ENCODE measurements around the gene MPDZ. TPM values are rescaled to one million over a fixed set of nuclear protein-coding genes. Genes with fewer than 3 reads are reported as not detected.

MPDZ gene
- polyA plus RNA-seq, 1 experiment = 22.0 TPM

DNA sequence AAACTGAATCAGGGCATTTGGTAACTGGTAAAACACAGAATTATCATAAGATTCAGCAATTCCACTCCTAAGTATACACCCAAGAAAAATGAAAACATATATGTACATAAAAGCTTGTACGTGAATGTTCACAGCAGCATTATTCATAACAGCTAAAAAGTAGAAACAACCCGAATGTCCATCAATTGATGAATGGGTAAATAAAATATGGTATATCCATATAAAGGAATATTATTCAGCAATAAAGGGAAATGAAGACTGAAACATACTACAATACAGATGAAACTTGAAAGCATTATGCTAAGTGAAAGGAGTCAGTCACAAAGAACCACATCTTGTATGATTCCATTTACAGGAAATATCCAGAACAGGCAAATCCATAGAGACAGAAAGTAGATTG lies 65.5 kb downstream of the MPDZ start:
- TF ChIP-seq, protein P1, sequence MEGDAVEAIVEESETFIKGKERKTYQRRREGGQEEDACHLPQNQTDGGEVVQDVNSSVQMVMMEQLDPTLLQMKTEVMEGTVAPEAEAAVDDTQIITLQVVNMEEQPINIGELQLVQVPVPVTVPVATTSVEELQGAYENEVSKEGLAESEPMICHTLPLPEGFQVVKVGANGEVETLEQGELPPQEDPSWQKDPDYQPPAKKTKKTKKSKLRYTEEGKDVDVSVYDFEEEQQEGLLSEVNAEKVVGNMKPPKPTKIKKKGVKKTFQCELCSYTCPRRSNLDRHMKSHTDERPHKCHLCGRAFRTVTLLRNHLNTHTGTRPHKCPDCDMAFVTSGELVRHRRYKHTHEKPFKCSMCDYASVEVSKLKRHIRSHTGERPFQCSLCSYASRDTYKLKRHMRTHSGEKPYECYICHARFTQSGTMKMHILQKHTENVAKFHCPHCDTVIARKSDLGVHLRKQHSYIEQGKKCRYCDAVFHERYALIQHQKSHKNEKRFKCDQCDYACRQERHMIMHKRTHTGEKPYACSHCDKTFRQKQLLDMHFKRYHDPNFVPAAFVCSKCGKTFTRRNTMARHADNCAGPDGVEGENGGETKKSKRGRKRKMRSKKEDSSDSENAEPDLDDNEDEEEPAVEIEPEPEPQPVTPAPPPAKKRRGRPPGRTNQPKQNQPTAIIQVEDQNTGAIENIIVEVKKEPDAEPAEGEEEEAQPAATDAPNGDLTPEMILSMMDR (IDR thresholded peaks at IDR 0.05; ENCODE audit: insufficient read depth, low read depth, low read length) = no peak
- CTCF ChIA-PET = interaction anchor here (1.3 kb wide), 1 partner anchor 125 kb away, joined by 3 read pairs; no protein-coding TSS in a partner anchor
- POLR2A ChIA-PET = no interaction called here
- no peak for DNase-seq (ENCODE audit: low read depth)
- no peaks in the 10 kb centered on the region for H3K27me3 ChIP-seq (ENCODE audit: control insufficient read depth, insufficient read depth, low read length)
- no peaks in the 10 kb centered on the region for H3K36me3 ChIP-seq (ENCODE audit: control insufficient read depth, insufficient read depth, low read length)
- H3K4me3 ChIP-seq (ENCODE audit: low read depth, low read length) = no peak overlapping the region

DNA sequence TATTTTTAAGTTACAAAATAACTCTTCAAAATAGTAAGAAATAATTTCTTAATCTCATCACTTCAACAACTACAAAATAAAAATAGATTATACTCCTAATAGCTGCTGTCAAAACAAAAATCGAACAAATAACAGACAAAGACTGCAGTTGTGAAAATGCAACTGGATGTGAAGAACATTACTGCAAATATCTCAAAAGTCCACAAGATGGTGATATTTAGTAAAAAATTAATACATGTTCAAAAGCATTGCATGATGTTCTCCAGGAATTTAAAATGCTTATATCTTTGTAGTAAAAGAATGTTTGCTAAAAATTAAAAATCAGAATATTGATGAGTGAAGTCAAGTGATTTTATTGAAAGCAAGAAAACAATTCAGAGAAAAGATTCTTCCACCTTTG lies 66.2 kb downstream of the MPDZ start:
- no peaks in the 10 kb centered on the region for H3K27me3 ChIP-seq (ENCODE audit: control insufficient read depth, insufficient read depth, low read length)
- DNase-seq (ENCODE audit: low read depth) = no peak
- TF ChIP-seq, protein P1 (IDR thresholded peaks at IDR 0.05; ENCODE audit: insufficient read depth, low read depth, low read length) = no peak
- H3K4me3 ChIP-seq (ENCODE audit: low read depth, low read length) = no peak overlapping the region
- no peaks in the 10 kb centered on the region for H3K36me3 ChIP-seq (ENCODE audit: control insufficient read depth, insufficient read depth, low read length)
- ChIA-PET CTCF (interaction anchor here (0.6 to 1.5 kb wide), 4 partner anchors 9 to 1224 kb away, joined by 3 to 4 read pairs (median 3); no protein-coding TSS in a partner anchor), POLR2A (no interaction called here)

DNA sequence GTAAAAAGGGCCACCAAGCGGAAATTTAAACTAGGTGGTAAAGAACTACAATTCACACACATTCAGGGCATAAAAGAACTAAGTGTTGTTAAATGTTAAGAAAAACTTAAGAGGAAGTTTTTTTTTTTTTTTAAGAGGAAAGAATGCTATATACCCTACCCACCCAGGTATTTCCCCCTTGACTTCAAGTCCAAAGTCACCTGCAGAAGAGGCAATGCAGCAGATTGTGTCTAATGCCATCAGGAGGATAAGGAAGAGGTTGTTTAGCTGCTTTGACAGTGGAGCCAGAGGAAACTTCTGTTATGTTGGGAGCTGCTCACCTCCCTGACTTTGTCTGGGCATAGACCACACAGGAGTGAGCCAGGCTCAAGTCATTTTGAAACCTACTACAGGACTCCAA lies 69.2 kb downstream of the MPDZ start:
- H3K4me3 ChIP-seq (ENCODE audit: low read depth, low read length) = no peak overlapping the region
- CTCF ChIA-PET = no interaction called here
- DNase-seq (ENCODE audit: low read depth) = no peak
- H3K27me3 ChIP-seq (ENCODE audit: control insufficient read depth, insufficient read depth, low read length) = no peaks in the 10 kb centered on the region
- H3K36me3 ChIP-seq (ENCODE audit: control insufficient read depth, insufficient read depth, low read length) = no peaks in the 10 kb centered on the region
- POLR2A ChIA-PET = no interaction called here
- TF ChIP-seq, protein P1 (IDR thresholded peaks at IDR 0.05; ENCODE audit: insufficient read depth, low read depth, low read length) = no peak

DNA sequence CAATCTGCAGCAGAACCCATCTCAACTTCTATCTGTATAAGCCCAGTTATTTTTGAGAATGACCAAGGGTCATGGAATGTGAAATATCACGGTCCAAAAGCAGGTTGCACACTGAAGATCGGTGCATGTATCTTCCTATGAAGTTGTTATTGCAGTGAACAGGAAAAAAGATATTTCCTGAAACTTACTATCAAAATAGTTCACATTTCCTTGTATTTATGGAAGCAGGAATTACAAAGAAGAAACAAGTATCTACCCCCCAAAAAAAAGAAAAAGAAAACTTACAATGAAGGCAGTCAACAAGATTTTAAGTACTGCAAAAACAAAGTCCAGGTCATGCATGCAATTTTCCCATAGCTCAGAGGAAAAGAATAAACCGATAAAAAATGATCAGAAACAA lies 70.0 kb downstream of the MPDZ start:
- Histone ChIP-seq H3K27me3 (ENCODE audit: control insufficient read depth, insufficient read depth, low read length) (no peaks in the 10 kb centered on the region), H3K36me3 (ENCODE audit: control insufficient read depth, insufficient read depth, low read length) (no peaks in the 10 kb centered on the region), H3K4me3 (ENCODE audit: low read depth, low read length) (no peak overlapping the region)
- CTCF ChIA-PET = interaction anchor here (0.6 kb wide), 1 partner anchor 177 kb away, joined by 3 read pairs; no protein-coding TSS in a partner anchor
- no peak for DNase-seq (ENCODE audit: low read depth)
- POLR2A ChIA-PET = no interaction called here
- TF ChIP-seq, protein P1 (IDR thresholded peaks at IDR 0.05; ENCODE audit: insufficient read depth, low read depth, low read length) = no peak

DNA sequence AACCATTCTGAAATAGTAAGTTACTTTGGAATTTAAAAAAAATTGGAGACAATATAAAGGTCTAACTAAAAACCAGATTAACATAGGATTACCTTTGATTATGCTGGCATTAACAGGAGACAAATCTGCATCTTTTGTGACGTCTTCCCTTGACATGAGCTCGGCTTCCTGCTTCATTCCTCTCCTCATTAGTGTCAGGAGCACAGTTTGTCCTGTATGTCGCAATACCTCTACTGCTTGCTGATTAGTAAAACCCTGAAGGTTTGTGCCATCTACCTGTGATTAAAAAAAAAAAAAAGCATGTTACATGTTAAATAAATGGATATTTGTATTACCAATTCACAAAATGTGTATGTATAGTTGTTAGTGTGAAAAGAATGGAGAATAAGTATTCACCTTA lies 73.7 kb downstream of the MPDZ start:
- no peak for DNase-seq (ENCODE audit: low read depth)
- Histone ChIP-seq H3K36me3 (ENCODE audit: control insufficient read depth, insufficient read depth, low read length) (no peaks in the 10 kb centered on the region), H3K27me3 (ENCODE audit: control insufficient read depth, insufficient read depth, low read length) (no peaks in the 10 kb centered on the region), H3K4me3 (ENCODE audit: low read depth, low read length) (no peak overlapping the region)
- ChIA-PET POLR2A (no interaction called here), CTCF (no interaction called here)
- TF ChIP-seq, protein P1 (IDR thresholded peaks at IDR 0.05; ENCODE audit: insufficient read depth, low read depth, low read length) = no peak

All from BJ (cell line).